GM19438 (cell line): ENCODE data around the gene DACT1.

Experiments used
- ATAC-seq: cut with Tn5 transposase; IDR thresholded peaks from one replicate; pipeline ENCODE4 v1.9.1; 2021; ENCODE audit warnings: low read depth; ENCODE audit not compliant: unreplicated experiment

DACT1 gene

GRCh38 chr14:58634406-58635090 is 3.2 kb upstream of the DACT1 start:
- ATAC-seq, result no peak

DNA sequence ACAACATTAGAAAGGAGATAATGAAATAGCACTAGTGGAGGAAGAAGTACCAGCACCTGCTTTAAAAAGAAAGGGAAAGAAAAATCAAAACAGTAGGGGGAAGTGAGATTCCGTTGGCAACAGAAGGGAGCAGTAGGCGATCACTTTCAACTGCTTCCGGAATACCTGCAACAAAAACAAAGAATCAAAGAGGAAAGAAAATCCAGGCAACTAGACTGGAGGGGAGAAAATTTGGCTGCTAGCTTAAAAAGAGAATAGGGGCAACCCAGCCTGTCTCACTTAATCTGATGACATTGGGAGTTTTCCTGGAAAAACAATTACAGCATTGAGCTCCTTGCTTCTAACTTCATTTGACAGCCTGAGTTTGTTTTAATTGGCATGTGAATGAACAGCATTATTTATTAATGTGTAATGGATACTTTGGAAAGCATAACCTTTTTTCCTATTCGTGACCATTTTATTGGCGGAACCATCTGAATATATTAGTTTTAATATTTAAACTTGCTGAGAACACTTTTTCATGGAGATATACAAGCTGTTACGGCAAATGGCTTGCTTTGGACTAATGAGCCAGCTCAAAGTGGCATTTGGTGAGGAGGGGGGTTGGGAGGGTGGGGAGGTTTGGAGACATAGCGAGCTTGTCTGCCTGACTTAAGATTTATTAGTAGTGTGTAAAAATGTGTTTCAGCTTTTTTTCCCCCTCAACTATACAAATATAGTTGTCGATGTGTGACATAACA is 2.5 kb upstream of the DACT1 start:
- no peak for ATAC-seq

DNA sequence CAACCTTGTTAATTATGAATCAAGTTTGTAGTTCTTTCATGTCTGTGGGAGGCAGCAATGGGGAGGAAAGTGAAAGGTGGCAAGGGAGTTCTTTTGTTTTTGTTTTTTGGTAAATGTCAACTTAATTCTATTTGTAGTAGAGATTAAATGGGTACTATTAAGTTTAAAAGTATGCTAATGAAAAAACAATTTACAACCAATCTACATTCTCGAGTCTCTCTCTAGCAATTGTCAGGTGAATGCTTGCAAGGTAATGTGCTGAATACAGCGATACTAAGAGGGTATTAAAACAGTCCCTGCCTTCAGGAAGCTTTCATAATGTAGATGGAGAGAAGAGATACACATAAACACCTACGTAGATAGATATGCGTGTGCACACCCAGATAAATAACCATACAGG is 1.6 kb upstream of the DACT1 start:
- ATAC-seq, result no peak

DNA sequence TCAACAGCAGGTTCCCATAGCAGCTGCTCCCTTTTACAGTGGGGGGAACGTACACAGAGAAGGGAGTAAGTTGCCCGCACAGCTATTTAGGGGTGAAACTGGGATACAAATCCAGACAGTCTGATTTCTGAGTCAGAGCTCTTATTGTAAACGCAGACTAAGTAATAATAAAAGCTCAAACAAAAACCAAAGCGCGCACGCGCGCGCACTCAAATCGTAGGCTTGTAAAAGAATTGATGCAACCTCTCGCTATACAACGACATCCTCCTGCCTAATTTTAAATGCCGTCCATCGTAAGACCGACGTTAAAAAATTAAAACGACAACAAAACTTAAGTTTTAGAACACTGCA is 747 bp upstream of the DACT1 start:
- no peak for ATAC-seq

GRCh38 chr14:58638231-58639197 is 752 bp downstream of the DACT1 start:
- ATAC-seq, result peak; percentile 20

DNA sequence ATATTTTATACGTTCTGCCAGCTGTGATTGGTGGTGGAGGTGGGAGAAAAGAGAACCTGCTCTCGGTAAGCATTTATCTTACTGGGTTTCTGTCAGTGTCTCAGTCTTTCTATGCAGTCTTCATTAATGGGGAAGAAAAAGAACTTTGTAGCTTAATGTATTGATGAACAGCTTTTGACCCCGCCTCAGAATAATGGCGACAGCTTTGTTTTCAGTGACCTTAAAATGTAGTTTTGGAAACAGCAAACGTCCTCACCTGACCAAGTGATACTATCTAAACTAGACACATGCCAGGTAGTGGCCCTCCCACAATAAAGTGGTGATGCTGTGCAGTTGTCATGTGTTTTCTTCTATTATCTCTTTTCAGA is 1.4 kb downstream of the DACT1 start:
- ATAC-seq, result no peak

- no peak for ATAC-seq
Measured at GRCh38 chr14:58639842-58640484, 2.2 kb downstream of the DACT1 start.

DNA sequence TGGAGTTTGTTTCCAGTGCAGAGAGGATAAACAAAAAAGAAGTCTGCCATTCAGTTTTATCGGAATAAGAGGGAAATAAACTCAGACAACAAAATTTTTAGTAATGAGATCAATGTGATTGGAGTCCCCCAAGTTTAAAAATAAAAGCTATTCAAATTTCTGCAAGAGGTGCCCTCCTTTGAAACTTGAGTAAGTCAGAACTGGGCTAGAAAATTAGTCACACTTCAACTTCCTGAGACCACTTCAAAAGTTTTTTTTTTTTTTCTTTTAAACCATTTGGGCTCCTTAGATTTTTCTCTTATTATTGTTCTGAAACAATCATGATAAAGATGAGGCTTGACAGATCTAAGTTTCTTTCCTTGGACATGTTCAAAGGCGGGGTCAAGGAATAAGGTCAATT is 3.2 kb downstream of the DACT1 start:
- ATAC-seq, result no peak

GRCh38 chr14:58641509-58641908 is 3.7 kb downstream of the DACT1 start:
- no peak for ATAC-seq

GRCh38 chr14:58643366-58643765 is 5.6 kb downstream of the DACT1 start:
- no peak for ATAC-seq

DNA sequence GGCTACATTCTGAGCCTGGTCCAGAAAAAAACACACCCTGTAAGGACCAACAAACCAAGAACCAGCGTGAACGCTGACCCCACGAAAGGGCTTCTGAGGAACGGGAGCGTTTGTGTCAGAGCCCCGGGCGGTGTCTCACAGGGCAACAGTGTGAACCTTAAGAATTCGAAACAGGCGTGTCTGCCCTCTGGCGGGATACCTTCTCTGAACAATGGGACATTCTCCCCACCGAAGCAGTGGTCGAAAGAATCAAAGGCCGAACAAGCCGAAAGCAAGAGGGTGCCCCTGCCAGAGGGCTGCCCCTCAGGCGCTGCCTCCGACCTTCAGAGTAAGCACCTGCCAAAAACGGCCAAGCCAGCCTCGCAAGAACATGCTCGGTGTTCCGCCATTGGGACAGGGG is 7.9 kb downstream of the DACT1 start:
- no peak for ATAC-seq

DNA sequence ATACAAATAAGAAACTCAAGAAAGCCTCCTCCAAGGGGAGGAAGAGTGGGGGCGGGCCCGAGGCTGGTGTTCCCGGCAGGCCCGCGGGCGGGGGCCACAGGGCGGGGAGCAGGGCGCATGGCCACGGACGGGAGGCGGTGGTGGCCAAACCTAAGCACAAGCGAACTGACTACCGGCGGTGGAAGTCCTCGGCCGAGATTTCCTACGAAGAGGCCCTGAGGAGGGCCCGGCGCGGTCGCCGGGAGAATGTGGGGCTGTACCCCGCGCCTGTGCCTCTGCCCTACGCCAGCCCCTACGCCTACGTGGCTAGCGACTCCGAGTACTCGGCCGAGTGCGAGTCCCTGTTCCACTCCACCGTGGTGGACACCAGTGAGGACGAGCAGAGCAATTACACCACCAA is 8.7 kb downstream of the DACT1 start:
- no peak for ATAC-seq

GRCh38 chr14:58647777-58648176 is 10.0 kb downstream of the DACT1 start:
- no peak for ATAC-seq

DNA sequence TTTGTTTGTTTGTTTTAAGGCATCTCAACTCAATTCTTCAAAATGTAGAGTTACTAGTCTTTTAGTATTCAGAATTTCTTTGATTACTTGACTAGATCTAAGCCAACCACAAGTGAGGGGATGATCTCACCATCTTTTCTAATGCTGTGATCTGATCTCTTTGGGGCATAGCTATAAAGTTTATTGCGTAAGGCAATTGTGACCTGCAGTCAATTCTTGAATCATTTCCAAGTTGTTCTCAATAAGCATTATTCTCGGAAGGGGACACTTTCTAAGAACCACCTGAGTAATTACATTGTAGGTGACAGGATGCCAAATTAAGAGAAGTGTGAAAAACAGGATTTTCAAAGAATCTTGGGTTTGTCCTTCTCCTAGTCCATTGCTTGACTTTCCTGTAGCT is 13.1 kb downstream of the DACT1 start:
- no peak for ATAC-seq

- ATAC-seq, result no peak
Measured at GRCh38 chr14:58656671-58657411, 19.1 kb downstream of the DACT1 start.

GRCh38 chr14:58659061-58659460 is 21.3 kb downstream of the DACT1 start:
- no peak for ATAC-seq

DNA sequence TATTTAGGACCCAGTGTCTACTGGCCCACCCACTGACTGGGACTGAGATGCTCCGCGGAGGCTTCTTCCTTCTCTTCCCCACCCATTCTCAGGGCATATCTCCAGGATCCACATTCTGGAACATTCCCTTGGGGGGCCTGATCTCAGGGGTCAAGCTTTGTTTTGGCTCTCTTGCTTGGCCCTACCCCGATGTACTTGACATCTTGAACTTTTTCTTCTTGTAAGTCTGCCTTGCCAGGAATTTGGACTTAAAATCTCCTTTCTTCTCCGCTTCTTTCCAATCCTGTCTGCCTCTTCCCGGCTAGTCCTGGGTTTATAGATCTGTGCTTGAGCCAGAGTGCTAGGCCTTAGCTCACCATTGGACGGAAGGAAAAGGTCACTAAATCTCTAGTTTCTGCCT is 22.1 kb downstream of the DACT1 start:
- ATAC-seq, result no peak

GRCh38 chr14:58660407-58660806 is 22.6 kb downstream of the DACT1 start:
- no peak for ATAC-seq

DNA sequence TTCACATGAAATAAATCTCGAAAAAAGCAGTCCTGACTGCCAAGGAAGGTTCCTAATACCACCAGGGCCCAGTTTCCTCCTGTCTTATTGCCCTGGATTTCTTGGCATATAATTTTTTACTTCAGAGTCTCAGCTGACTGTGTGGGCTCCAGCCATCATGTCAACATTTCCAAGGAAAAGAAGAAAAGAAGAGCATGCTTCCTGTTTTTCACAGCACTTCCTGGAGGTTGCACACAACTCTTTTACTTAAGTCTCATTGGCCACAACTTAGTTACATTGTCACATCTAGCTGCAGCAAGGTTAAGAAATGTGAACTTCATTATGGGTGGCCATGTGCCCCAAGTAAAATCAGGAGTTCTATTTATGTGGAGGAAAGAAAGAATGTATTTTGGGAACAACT is 24.3 kb downstream of the DACT1 start:
- ATAC-seq, result no peak

DNA sequence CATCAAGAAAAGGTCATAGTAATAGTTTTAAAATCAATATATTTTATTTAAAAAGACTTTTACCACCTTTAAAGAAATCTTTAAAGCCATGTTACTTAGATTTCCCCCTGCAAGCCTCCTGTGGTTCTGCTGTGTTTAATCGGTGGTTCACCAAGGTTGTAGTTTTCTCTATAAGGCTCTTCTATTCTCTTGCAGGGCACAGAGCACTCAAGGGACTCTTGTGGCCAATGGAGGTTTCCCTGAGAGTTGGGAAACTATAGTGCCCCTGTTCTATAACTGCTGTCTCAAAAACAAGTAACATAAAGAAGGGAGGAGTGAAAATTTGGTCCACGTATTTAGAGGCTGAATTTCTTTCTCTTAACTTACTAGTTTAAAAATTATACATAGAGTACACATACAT is 25.0 kb downstream of the DACT1 start:
- ATAC-seq, result no peak
